PC-3 (cell line): ENCODE results near the gene ADD3. TPM values are rescaled to one million over a fixed set of nuclear protein-coding genes. Genes with fewer than 3 reads are reported as not detected.

Source experiments
- ATAC-seq: fragments of 200-7000 bp; cut with Tn5 transposase; 2 replicates; pipeline ENCODE4 v1.9.1; 2020; ENCODE audit warnings: mild to moderate bottlenecking, moderate library complexity
- BruUV-seq: library from RNA; stranded (reverse); fragments of 400-500 nt; replicated peaks from 2 replicates; lab custom pipeline; 2021; lab: Mats Ljungman, UMichigan
- CTCF ChIA-PET: fragments of 300-600 bp; sonication (Branson Sonifier 250); formaldehyde crosslinking; loops from one replicate; lab custom pipeline; 2022; ENCODE audit warnings: antibody characterized with exemption; lab: Charles Lee
- POLR2A ChIA-PET: fragments of 300-600 bp; sonication (Branson Sonifier 250); formaldehyde crosslinking; loops from one replicate; lab custom pipeline; 2022; ENCODE audit warnings: antibody characterized with exemption; ENCODE audit not compliant: unreplicated experiment; lab: Charles Lee
- DNase-seq: peaks from one replicate; pipeline ENCODE4 v3.0.0-alpha.2; 2015
- H2AFZ ChIP-seq: fragments of 300-600 bp; sonication (generic); 2 replicates; pipeline ENCODE4 v1.6.0; 2016; ENCODE audit warnings: antibody characterized with exemption, low read length
- H3F3A ChIP-seq: fragments of 300-600 bp; sonication (generic); one replicate; pipeline ENCODE4 v1.6.0; 2017; ENCODE audit warnings: antibody characterized with exemption, low read length, control low read depth, mild to moderate bottlenecking; ENCODE audit not compliant: unreplicated experiment
- H3K27ac ChIP-seq: fragments of 300-600 bp; sonication (generic); 2 replicates; pipeline ENCODE4 v1.5.1; 2016; ENCODE audit warnings: mild to moderate bottlenecking, low read length
- H3K27me3 ChIP-seq: fragments of 300-600 bp; sonication (generic); 2 replicates; pipeline ENCODE4 v1.6.1; 2016; ENCODE audit warnings: low read length, mixed read lengths
- H3K36me3 ChIP-seq: fragments of 300-600 bp; sonication (generic); 2 replicates; pipeline ENCODE4 v1.6.1; 2016; ENCODE audit warnings: low read depth, mixed run types, low read length, mixed read lengths
- H3K4me1 ChIP-seq: fragments of 300-600 bp; sonication (generic); 2 replicates; pipeline ENCODE4 v1.5.1; 2016; ENCODE audit warnings: low read length; ENCODE audit not compliant: insufficient read depth
- H3K4me2 ChIP-seq: fragments of 300-600 bp; sonication (generic); 2 replicates; pipeline ENCODE4 v1.6.0; 2016; ENCODE audit warnings: low read length
- H3K4me3 ChIP-seq: fragments of 300-600 bp; sonication (generic); 2 replicates; pipeline ENCODE4 v1.5.1; 2016; ENCODE audit warnings: mild to moderate bottlenecking, low read length, mixed read lengths
- H3K79me2 ChIP-seq: fragments of 300-600 bp; sonication (generic); 2 replicates; pipeline ENCODE4 v1.6.1; 2017; ENCODE audit warnings: low read length, mixed read lengths
- H3K9ac ChIP-seq: fragments of 300-600 bp; sonication (generic); 2 replicates; pipeline ENCODE4 v1.6.0; 2016; ENCODE audit warnings: mild to moderate bottlenecking, low read length
- H3K9me2 ChIP-seq: fragments of 300-600 bp; sonication (generic); replicated peaks from 2 replicates; pipeline ENCODE4 v1.6.1; 2016; ENCODE audit warnings: mixed run types, low read length, mixed read lengths
- H3K9me3 ChIP-seq: fragments of 300-600 bp; sonication (generic); 2 replicates; pipeline ENCODE4 v1.6.1; 2016; ENCODE audit warnings: low read length, mixed read lengths
- H4K20me1 ChIP-seq: fragments of 300-600 bp; sonication (generic); 2 replicates; pipeline ENCODE4 v1.6.1; 2016; ENCODE audit warnings: low read length, mixed read lengths
- CTCF ChIP-seq: fragments of 300-600 bp; sonication (generic); conservative IDR thresholded peaks from 2 replicates; pipeline ENCODE4 v1.5.1; 2017; ENCODE audit warnings: antibody characterized with exemption, low read depth, mild to moderate bottlenecking, low read length
- EZH2 ChIP-seq: fragments of 300-600 bp; sonication (generic); IDR thresholded peaks from one replicate; pipeline ENCODE4 v1.6.1; 2017; ENCODE audit warnings: antibody characterized with exemption, mild to moderate bottlenecking, low read length; ENCODE audit not compliant: unreplicated experiment
- EZH2phosphoT487 ChIP-seq: fragments of 300-600 bp; sonication (generic); IDR thresholded peaks from 2 replicates; pipeline ENCODE4 v1.6.1; 2018; ENCODE audit warnings: mild to moderate bottlenecking, antibody characterized with exemption, low read length, borderline replicate concordance
- intact Hi-C: fragments of 100-400 bp; cut with micrococcal nuclease; formaldehyde crosslinking; loops from 2 replicates; pipeline ENCODE4 v1.9.0; 2023
- total RNA-seq: library from RNA; depleted of rRNA; stranded (reverse); fragments of >200 nt; gene quantifications from 2 replicates; pipeline ENCODE4 v1.2.3, GENCODE V29; 2014

Gene ADD3
- total RNA-seq, 1 experiment from 2014 or later = 25.7 TPM

DNA sequence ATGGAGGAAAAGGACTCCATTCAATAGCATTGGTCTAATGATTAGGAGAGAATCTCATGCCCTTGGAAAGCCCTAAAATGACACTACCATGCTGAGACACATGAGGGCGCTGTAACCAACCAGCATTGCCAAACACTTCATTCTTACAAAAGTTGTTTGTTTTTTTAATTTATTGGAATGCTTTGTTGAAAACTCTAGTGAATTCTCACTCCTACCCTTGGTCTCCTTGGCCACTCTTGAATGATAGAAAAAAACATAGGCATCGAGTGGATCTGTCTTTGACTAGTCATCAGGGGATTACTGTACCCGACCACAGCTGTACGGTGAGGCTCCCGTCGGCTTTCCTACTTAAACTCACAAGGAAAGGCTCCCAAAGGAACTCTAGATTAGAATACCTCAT is 29.3 kb upstream of the ADD3 start:
- intact Hi-C loops = loop anchor here (1.0 kb wide), 1 partner anchor 38 kb away; no protein-coding TSS in a partner anchor

DNA sequence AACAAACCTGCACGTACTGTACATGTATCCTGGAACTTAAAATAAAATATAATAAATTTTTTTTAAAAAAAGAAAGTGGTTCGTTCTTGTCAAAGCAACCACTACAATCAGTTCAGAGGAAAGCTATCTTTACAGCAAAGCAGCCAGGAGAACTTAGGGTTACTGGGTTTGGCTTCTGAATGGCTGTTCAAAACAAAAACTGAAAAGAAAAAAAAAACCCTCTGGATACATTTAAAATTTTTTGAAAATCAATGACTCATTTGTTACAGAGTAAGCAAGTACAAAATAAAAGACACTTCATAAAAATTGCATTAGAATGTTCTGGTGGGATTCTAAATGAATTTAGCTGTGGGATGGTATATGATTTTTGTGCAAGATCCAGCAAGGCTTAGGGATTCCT is 28.6 kb upstream of the ADD3 start:
- Histone ChIP-seq H3K27me3 (no peaks in the 10 kb centered on the region), H3F3A (no peaks in the 10 kb centered on the region), H3K79me2 (no peaks in the 10 kb centered on the region), H3K4me3 (no peak overlapping the region), H3K4me1 (no peaks in the 10 kb centered on the region), H3K4me2 (no peak overlapping the region), H3K9me2 (no peaks in the 10 kb centered on the region), H3K27ac (no peak overlapping the region), H4K20me1 (no peaks in the 10 kb centered on the region), H3K9ac (no peak overlapping the region), H2AFZ (no peak overlapping the region), H3K9me3 (no peaks in the 10 kb centered on the region), H3K36me3 (no peaks in the 10 kb centered on the region; the same call in 1 of the 2 replicates)
- CTCF ChIA-PET = no interaction called here
- DNase-seq (no peak), ATAC-seq (no peak)
- POLR2A ChIA-PET = interaction anchor here (0.6 kb wide), 1 partner anchor 18 kb away, joined by 3 read pairs; no protein-coding TSS in a partner anchor
- intact Hi-C loops = no loop called here
- no TSS peak for BruUV-seq
- no peak for TF ChIP-seq CTCF
- TF ChIP-seq EZH2 = no peak
- TF ChIP-seq EZH2phosphoT487 = no peak

More for the DNA sequence above, 29.3 kb upstream of the ADD3 start:
- no peak overlapping the region for H2AFZ ChIP-seq
- TF ChIP-seq EZH2 (no peak), EZH2phosphoT487 (no peak), CTCF (peak; percentile 83)
- H3K27me3 ChIP-seq = no peaks in the 10 kb centered on the region
- no peaks in the 10 kb centered on the region for H3K9me2 ChIP-seq
- no peaks in the 10 kb centered on the region for H3K4me1 ChIP-seq
- peak; percentile 48 for DNase-seq
- H3F3A ChIP-seq = no peaks in the 10 kb centered on the region
- ChIA-PET POLR2A (no interaction called here), CTCF (interaction anchor here (0.7 kb wide), 1 partner anchor 77 kb away, joined by 3 read pairs; no protein-coding TSS in a partner anchor)
- no peaks in the 10 kb centered on the region for H3K79me2 ChIP-seq
- no peak overlapping the region for H3K27ac ChIP-seq
- H3K4me3 ChIP-seq = no peak overlapping the region
- H3K9me3 ChIP-seq = no peaks in the 10 kb centered on the region
- H3K4me2 ChIP-seq = no peak overlapping the region
- no peak overlapping the region for H3K9ac ChIP-seq
- no peaks in the 10 kb centered on the region for H4K20me1 ChIP-seq
- H3K36me3 ChIP-seq = no peaks in the 10 kb centered on the region; the same call in 1 of the 2 replicates
- BruUV-seq = no TSS peak
- ATAC-seq = no peak

DNA sequence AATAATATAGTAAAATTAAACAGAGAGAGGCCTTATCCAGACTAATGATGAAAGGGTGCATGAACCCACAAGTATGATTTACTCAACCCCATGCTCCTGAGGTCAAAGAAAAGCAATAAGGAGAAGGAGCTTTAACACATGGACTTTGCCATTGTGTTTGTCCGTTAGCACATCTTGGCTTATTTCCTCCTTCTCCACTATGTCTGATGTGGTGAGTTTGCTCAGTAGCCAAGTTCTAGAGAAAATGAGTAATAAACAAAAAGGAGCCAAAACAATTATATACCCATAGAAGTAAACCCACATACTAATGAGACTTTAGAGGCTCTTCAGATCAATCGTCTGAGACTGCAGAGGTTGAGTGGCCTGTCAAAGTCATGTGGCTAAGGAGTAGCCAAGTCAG is 26.1 kb upstream of the ADD3 start:
- Histone ChIP-seq H3K9ac (no peak overlapping the region), H3K4me2 (no peak overlapping the region), H2AFZ (no peak overlapping the region), H3K27ac (no peak overlapping the region), H3K9me2 (no peaks in the 10 kb centered on the region), H3K9me3 (no peaks in the 10 kb centered on the region), H3K36me3 (no peaks in the 10 kb centered on the region; the same call in 1 of the 2 replicates), H4K20me1 (no peaks in the 10 kb centered on the region), H3K4me3 (no peak overlapping the region), H3F3A (no peaks in the 10 kb centered on the region), H3K4me1 (peaks cover 4% of the 10 kb centered on the region; the same call in 1 of the 2 replicates), H3K27me3 (no peaks in the 10 kb centered on the region), H3K79me2 (no peaks in the 10 kb centered on the region)
- ATAC-seq (no peak), DNase-seq (no peak)
- TF ChIP-seq EZH2 = no peak
- TF ChIP-seq CTCF = no peak
- TF ChIP-seq EZH2phosphoT487 = no peak
- intact Hi-C loops = no loop called here
- CTCF ChIA-PET = no interaction called here
- BruUV-seq = no TSS peak
- POLR2A ChIA-PET = no interaction called here
